GM18951 (cell line): ENCODE data around the gene GAREM1.

Source experiments
- POLR2A ChIP-seq: IDR thresholded peaks from 4 replicates; pipeline ENCODE4 v1.6.1; 2011; ENCODE audit warnings: mild to moderate bottlenecking; ENCODE audit not compliant: insufficient read length, insufficient read depth; ENCODE audit errors: extremely low read depth
- in situ Hi-C: fragments of 300-500 bp; cut with MboI; formaldehyde crosslinking; loops from one replicate; pipeline ENCODE4 v1.12.0; 2022; ENCODE audit warnings: low sequenced_read_pairs, mixed read lengths, inconsistent platforms; ENCODE audit not compliant: unreplicated experiment

GAREM1 gene

GRCh38 chr18:32425466-32425865, 45.2 kb downstream of the GAREM1 start:
- in situ Hi-C loops = no loop called here
- TF ChIP-seq POLR2A = no peak

DNA sequence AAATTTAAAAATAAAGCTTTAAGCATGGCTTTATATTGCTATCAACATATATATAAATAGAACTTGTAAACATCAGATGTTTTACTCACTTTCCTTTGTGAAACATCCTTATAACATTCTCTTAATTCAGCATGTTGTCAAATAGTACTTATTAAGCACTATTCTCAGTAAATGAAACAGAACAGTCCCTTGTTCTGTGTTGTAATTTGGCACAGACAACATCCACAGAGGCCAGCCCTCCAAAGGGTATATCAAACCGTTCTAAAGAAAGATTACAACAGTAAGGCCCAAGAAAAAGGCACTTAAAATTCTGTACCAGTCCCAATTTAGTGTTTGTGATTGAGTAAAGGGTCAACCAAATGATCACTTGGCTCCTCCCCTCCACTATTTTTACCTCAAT, 46.0 kb downstream of the GAREM1 start:
- TF ChIP-seq POLR2A = no peak
- in situ Hi-C loops = no loop called here

DNA sequence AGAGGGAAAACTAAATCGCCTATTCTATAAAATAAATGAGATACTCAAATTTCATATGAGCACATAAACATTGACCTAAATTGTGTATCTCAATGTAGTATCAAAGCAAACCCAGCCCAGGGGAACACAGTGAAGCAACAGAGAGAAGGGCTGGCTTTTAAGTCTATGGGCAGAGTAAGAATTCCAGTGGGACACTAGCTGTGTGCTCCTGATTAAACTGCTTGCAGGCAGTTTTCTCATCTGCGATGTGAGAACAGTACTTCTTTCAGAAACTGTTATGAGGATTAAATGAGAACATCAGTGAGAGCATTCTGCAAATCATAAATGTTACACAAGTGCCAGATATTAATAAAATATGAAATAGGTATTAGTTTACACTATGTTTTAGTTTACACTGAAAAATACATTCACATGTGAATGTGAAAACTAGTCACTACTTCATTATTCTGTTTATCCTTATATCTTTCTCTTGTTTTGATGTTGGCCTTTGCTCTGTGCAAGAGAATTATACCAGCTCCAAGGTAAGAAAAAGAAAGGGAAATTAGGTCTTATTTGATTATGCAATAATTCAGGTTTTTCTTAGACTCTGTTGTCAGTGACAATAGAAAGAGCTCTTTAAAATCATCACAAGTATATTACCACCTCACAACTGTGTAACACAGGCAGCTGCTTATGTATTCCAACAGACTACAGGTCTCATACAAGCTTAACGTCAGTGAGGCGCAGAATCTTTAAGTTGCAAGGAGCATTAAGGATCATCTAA, 47.5 kb downstream of the GAREM1 start:
- no peak for TF ChIP-seq POLR2A
- in situ Hi-C loops = no loop called here

DNA sequence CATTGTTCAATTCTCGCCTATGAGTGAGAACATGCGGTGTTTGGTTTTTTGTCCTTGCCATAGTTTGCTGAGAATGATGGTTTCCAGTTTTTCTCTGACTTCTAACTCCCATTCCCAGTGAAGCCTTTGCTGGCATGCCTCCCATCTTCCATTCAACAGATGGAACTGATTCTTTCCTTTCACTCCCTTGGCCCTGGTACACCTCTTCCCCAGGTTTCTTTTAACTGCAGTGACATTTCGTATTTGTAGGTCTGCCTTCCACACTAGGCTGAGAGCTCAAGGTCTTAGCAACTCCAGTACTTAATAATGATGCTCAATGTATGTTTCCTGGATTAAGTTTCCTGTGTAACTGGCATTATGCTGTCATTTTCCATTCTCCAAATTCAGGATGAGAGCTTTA, 48.5 kb downstream of the GAREM1 start:
- in situ Hi-C loops = no loop called here
- TF ChIP-seq POLR2A = no peak

GRCh38 chr18:32420084-32420750, 50.5 kb downstream of the GAREM1 start:
- no peak for TF ChIP-seq POLR2A
- in situ Hi-C loops = no loop called here

DNA sequence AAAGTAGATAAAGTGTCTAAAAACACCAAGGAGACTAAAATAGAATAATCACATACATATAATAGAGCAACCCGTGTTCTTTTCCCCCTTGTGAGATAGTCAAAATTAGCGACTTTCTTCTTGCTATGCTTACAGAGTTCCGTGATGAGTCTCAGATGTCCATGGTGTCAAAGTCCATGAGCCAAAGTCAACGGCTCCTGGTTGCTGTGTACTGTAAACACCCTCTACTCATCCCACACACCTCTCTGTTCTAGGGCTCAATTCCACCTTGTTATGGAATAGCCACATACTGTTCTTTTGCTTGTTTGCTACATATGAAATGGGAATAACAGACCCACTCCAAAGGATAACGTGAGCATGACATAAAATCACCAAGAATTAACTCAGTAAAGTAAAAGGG, 52.5 kb downstream of the GAREM1 start:
- in situ Hi-C loops = no loop called here

DNA sequence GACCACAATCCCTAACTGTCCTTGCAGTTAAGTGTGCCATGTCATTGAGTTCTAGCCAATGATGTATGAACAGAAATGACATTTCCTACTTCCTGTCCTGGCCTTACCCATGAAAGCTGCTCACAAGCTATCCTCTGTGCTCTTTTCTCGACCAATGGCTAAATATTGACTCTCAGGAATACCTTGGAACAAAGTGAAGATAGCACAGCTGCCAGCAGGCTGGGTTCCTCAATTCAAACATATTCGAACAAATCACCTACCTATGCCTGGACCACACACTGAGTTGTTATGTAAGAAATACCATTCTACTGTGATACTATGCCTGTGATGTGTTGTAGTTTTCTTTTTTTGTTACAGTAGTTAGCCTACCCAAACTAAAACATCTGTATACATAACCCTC, 65.1 kb downstream of the GAREM1 start:
- in situ Hi-C loops = no loop called here

More for the DNA sequence above, 52.5 kb downstream of the GAREM1 start:
- no peak for TF ChIP-seq POLR2A

DNA sequence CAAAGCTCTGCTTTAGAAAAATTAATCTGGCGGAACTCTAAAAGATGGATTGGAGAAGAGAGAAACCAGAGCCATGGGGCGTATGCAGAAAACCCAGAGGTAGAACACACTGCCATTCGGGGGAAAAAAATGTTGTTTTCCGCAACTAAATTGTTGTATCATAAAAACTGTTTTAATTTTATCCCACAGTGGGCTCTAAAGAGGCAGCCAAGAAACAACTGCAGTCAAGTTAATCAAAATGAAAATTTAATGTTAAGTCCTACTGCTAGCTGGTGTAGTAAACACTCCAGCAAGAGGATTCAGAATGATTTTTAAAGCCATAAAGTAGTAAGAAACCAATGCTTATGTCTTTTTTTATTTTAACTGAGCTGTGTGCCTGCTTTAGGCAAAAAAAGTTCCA, 69.1 kb downstream of the GAREM1 start:
- no peak for TF ChIP-seq POLR2A
- in situ Hi-C loops = no loop called here

More for the DNA sequence above, 65.1 kb downstream of the GAREM1 start:
- TF ChIP-seq POLR2A = no peak

- in situ Hi-C loops = no loop called here
- TF ChIP-seq POLR2A = no peak
Measured at GRCh38 chr18:32393407-32393806, 77.3 kb downstream of the GAREM1 start.

GRCh38 chr18:32391126-32391525, 79.6 kb downstream of the GAREM1 start:
- no peak for TF ChIP-seq POLR2A
- in situ Hi-C loops = no loop called here

GRCh38 chr18:32389858-32390257, 80.8 kb downstream of the GAREM1 start:
- in situ Hi-C loops = no loop called here
- TF ChIP-seq POLR2A = no peak

DNA sequence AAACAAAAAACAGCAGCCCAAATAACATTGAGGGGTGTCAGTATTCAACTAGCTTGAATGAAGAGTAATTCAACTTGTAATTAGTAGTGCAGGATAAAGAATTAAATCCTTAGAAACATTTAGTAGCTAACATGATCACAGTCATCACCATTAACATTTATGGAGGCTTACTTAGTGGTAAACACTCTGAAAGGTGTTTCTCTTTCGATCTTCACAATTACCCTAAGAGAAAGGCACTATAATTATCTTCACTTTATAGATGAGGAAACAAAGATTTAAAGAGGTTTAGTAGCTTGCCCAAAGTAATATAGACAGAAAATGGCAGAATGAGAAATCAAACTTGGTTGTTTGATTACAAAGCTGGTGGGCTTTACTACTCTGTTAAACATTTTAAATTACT, 81.5 kb downstream of the GAREM1 start:
- no peak for TF ChIP-seq POLR2A
- in situ Hi-C loops = no loop called here

DNA sequence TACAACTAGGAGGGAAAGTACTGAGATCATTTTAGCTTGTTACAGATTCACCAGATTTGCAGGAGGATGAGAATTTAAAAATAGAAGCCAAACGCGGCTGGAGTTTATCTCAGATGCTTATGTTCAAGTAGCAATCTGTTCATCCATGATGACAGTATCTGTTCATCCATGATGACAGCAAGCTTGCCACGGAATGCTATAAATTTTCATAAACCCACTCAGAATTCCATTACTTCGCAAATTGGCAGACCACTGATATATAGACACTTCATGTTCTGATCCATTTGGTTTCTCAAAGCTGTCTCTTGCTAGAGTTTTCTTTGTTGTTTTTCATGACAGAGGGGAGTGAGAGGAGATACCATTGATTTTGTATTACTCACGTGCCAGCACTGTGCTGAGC, 84.2 kb downstream of the GAREM1 start:
- in situ Hi-C loops = no loop called here
- no peak for TF ChIP-seq POLR2A
